GM10847 (cell line): Measurements from ENCODE around the gene OR2T11.
"Not testable (repeated sequence)": the region's sequence is repeated elsewhere in the genome, so short reads cannot be mapped to it uniquely, and the experiment has no call there.

Experiments used
- POLR2A ChIP-seq: IDR thresholded peaks from 2 replicates; pipeline ENCODE4 v1.6.1; 2011; ENCODE audit not compliant: insufficient read length; ENCODE audit errors: extremely low read depth

The OR2T11 gene, protein sequence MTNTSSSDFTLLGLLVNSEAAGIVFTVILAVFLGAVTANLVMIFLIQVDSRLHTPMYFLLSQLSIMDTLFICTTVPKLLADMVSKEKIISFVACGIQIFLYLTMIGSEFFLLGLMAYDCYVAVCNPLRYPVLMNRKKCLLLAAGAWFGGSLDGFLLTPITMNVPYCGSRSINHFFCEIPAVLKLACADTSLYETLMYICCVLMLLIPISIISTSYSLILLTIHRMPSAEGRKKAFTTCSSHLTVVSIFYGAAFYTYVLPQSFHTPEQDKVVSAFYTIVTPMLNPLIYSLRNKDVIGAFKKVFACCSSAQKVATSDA

GRCh38 chr1:248634991-248635390 is at the start of gene OR2T11:
Gene OR2T11 (minus strand): TSS chr1:248635091. CDS start chr1:248627128, 7,963 bp downstream.
- TF ChIP-seq POLR2A = not testable (repeated sequence)

DNA sequence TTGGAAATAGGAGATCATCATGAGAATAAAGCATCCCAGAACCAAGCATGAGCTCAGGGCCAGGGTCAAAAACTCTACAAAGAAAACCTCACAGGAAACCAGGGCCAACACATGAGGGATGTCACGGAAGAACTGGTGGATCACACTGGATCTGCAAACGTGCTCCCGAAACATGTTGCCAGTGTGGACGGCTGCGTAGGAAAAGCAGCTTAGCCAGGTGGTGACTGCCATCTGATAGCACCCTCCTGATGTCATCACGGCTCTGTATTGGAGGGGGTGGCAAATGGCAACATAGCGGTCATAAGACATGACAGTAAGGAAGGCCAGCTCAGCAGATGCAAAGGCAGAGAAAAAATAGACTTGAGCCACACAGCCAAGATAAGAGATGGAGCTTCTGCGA is 46.8 kb upstream of the OR2T11 start:
- TF ChIP-seq POLR2A = no peak

- TF ChIP-seq POLR2A = no peak
Measured at GRCh38 chr1:248670003-248670402, 35.1 kb upstream of the OR2T11 start.

DNA sequence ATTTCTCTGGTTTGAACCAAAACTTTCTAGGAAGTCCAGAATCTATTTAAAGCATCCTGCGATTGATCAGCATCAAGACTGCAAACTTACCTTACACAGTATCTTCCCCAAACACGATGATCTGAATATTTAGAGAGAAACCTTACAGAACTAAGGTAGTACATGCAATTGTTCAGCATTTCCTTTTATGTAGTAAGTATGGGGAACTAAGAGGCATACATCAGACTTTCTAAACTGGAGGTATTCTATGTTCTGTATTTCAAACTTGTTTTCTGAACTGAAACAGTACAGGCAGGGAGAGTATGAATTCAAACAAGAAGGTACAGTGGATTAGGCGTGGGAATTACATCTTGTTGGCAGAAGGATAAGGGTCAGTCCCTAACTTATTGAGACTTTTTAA is 20.5 kb upstream of the OR2T11 start, which contains the start of gene OR2T27:
Gene OR2T27 (minus strand): TSS at position 175 of the 400 bp plus-strand sequence. CDS start 4,644 bp downstream, outside the sequence.
- TF ChIP-seq POLR2A = not testable (repeated sequence)

- TF ChIP-seq POLR2A = not testable (repeated sequence)
Measured at GRCh38 chr1:248645178-248645577, 10.3 kb upstream of the OR2T11 start, which contains the start of gene OR2T35. Gene OR2T35 (minus strand): TSS chr1:248645278. CDS start chr1:248639258, 6,020 bp downstream.

- no peak for TF ChIP-seq POLR2A
Measured at GRCh38 chr1:248631354-248632008, 3.4 kb downstream of the OR2T11 start.

DNA sequence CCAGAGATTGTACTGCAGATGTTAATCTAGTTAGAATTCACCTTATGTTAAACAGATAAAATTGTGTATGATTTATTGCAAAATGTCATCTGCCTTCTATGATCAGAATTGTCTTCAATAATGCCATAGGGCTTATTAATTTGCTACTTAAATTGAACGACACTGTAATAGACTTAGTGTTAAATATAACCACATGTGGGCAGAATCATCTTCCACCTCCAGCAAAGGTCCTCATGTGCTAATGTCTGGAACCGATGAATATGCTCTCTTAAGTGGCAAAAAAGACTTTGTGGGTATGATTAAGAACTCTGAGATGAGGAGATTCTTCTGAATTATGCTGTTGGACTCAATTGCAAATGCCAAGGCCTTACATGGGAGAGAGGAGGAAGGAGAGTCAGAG is 4.3 kb downstream of the OR2T11 start:
- no peak for TF ChIP-seq POLR2A

- TF ChIP-seq POLR2A = no peak
Measured at GRCh38 chr1:248627971-248628844, 6.7 kb downstream of the OR2T11 start.

DNA sequence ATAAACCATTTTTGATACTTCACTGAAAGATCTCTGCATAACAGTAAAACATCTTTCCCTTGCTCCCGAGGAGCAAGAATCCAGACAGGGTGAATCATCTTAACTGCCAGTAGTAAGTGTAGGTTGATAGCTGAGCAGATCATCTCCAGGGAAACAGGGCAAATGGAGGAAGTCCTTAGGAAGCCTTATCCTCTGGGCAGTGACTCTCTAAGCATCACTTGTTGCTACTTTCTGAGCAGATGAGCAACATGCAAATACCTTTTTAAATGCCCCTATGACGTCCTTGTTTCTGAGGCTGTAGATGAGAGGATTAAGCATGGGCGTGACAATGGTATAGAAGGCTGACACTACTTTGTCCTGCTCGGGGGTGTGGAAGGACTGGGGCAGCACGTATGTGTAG is 8.9 kb downstream of the OR2T11 start:
- TF ChIP-seq POLR2A = no peak

DNA sequence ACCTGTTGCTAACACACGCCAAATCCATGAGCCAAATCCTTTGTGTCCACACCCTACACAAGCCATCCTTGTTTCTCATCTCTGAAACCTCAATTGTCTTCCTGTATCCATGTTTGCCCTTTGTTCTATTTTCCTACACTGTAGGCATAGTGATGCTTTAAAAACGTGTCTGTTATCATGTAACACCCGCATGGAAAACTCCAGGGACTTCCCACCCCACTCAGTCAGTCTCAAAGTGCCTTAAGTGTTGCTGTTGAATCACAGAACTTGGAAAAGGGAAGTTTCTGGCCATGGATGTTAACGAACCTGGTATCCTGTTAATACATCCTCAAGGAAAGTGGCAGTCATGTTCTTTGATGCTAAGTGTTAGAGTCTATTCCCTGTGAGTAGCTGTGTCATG is 9.7 kb downstream of the OR2T11 start:
- TF ChIP-seq POLR2A = no peak

GRCh38 chr1:248622570-248623001 is 12.3 kb downstream of the OR2T11 start:
- TF ChIP-seq POLR2A = no peak

- no peak for TF ChIP-seq POLR2A
Measured at GRCh38 chr1:248621770-248622169, 13.1 kb downstream of the OR2T11 start.

- TF ChIP-seq POLR2A = no peak
Measured at GRCh38 chr1:248618878-248619277, 16.0 kb downstream of the OR2T11 start.

DNA sequence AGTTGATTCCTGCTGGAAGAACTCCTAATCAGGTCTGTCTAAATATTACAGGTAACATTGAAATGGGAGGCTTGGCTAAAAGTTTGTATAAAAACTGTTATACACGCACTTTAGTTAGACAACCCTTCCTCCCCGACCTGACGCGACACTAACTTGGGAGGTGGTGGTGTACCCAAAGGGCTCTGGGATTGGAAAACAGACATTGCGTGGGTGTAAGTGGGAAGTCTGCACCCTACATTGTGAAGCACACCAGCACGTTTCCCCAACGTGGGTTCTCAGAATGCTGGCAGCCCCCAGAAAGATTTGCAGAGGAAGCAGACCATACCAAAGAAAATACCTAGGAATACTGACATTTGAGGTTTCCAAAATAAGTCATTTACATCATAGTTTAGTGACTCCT is 16.8 kb downstream of the OR2T11 start:
- no peak for TF ChIP-seq POLR2A

- no peak for TF ChIP-seq POLR2A
Measured at GRCh38 chr1:248613742-248614141, 21.1 kb downstream of the OR2T11 start.
